OCI-LY1 (cell line): Measurements from ENCODE around the gene CLDN4.

Source experiments
- EZH2 ChIP-seq: fragments of 200-600 bp; sonication (generic), shearing (Covaris generic); IDR thresholded peaks from 2 replicates; pipeline ENCODE4 v1.8.0; 2017; ENCODE audit warnings: borderline replicate concordance, mixed run types, mild to moderate bottlenecking, antibody characterized with exemption, low read length, moderate library complexity, mixed read lengths
- TF ChIP-seq, protein P1 (sequence below): fragments of 200-600 bp; sonication (generic), shearing (Covaris generic); IDR thresholded peaks from 2 replicates; pipeline ENCODE4 v1.5.1; 2017; ENCODE audit warnings: mild to moderate bottlenecking, antibody characterized with exemption, low read length, moderate library complexity, mixed read lengths

DNA sequence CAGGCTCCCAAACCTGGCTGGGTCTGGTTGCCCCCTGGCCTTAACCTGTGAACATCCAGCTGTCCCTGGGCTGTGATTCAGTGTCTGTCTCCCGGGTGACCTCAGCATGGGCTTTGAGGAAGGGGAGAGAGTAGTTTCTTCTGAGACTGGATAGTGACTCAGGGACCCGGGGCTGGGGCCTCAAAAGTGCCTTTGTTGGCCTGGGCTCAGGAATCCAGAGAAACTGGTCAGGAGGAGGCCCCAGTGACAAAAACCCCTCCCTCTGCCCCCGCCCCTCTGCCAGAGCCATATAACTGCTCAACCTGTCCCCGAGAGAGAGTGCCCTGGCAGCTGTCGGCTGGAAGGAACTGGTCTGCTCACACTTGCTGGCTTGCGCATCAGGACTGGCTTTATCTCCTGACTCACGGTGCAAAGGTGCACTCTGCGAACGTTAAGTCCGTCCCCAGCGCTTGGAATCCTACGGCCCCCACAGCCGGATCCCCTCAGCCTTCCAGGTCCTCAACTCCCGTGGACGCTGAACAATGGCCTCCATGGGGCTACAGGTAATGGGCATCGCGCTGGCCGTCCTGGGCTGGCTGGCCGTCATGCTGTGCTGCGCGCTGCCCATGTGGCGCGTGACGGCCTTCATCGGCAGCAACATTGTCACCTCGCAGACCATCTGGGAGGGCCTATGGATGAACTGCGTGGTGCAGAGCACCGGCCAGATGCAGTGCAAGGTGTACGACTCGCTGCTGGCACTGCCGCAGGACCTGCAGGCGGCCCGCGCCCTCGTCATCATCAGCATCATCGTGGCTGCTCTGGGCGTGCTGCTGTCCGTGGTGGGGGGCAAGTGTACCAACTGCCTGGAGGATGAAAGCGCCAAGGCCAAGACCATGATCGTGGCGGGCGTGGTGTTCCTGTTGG lies at the start of gene CLDN4:
- TF ChIP-seq, protein P1, sequence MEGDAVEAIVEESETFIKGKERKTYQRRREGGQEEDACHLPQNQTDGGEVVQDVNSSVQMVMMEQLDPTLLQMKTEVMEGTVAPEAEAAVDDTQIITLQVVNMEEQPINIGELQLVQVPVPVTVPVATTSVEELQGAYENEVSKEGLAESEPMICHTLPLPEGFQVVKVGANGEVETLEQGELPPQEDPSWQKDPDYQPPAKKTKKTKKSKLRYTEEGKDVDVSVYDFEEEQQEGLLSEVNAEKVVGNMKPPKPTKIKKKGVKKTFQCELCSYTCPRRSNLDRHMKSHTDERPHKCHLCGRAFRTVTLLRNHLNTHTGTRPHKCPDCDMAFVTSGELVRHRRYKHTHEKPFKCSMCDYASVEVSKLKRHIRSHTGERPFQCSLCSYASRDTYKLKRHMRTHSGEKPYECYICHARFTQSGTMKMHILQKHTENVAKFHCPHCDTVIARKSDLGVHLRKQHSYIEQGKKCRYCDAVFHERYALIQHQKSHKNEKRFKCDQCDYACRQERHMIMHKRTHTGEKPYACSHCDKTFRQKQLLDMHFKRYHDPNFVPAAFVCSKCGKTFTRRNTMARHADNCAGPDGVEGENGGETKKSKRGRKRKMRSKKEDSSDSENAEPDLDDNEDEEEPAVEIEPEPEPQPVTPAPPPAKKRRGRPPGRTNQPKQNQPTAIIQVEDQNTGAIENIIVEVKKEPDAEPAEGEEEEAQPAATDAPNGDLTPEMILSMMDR = no peak
- no peak for TF ChIP-seq EZH2
